ENCODE results near the gene FTMT. TPM values are rescaled to one million over a fixed set of nuclear protein-coding genes. Genes with fewer than 3 reads are reported as not detected.

Gene FTMT
- total RNA-seq, 6 experiments from 2014 or later, result not detected

DNA sequence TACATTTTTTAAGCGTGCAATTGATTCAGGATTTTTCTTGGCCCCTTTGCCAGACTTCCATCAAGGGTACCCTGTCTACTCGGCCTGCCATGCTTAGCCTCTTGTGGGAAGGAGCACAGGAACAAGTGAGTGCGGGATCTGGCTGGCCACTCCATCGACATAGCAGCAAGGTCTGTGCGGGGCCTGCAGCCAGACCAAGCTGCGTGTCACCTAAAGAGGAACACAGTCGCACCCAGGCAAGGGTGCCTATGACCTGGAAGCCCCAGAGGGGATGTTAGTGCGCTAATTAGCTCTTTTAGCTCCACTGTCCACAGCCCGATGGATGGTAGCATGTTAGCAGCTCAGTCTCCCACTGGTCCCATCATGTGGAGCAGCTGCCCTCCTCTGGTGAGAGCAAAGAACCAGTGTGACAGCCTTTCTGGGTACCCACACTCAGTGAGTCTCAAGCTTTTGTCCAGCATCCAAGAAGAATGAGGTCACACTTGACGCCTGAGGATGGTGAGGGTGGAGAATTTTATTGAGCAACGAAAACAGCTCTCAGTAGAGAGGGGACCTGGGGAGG, 38.7 kb downstream of the FTMT start:
- no peaks in the 10 kb centered on the region for H3K27me3 Mint-ChIP-seq (ENCODE audit: insufficient read depth)
- no peaks in the 10 kb centered on the region for H3K4me1 Mint-ChIP-seq (ENCODE audit: low read depth)
- H3K36me3 Mint-ChIP-seq (ENCODE audit: low read depth), result no peaks in the 10 kb centered on the region
- no peak for DNase-seq
- no peaks in the 10 kb centered on the region for H3K9me3 Mint-ChIP-seq
- H3K4me3 Mint-ChIP-seq, result no peak overlapping the region
- TF ChIP-seq, protein P1, sequence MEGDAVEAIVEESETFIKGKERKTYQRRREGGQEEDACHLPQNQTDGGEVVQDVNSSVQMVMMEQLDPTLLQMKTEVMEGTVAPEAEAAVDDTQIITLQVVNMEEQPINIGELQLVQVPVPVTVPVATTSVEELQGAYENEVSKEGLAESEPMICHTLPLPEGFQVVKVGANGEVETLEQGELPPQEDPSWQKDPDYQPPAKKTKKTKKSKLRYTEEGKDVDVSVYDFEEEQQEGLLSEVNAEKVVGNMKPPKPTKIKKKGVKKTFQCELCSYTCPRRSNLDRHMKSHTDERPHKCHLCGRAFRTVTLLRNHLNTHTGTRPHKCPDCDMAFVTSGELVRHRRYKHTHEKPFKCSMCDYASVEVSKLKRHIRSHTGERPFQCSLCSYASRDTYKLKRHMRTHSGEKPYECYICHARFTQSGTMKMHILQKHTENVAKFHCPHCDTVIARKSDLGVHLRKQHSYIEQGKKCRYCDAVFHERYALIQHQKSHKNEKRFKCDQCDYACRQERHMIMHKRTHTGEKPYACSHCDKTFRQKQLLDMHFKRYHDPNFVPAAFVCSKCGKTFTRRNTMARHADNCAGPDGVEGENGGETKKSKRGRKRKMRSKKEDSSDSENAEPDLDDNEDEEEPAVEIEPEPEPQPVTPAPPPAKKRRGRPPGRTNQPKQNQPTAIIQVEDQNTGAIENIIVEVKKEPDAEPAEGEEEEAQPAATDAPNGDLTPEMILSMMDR (IDR thresholded peaks at IDR 0.05), result no peak
- no peak overlapping the region for H3K27ac Mint-ChIP-seq

DNA sequence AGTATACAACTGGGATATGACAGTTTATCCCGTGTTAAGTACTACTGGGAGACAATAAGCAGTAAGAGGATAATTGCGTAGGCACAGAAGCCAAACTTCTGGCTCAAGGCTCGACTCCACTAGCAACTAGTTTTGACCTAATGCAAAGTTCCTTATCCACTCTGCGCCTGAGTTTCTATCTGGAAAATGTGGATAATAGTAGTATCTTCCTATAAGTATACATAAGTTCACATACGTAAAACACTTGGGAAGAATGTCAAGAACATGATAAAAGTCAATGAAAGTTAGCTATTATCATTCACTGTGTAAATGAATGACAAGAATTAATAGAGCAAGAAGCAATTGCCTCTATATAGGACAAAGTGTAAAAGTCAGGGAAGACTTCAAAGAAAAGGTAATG, 45.7 kb downstream of the FTMT start:
- Mint-ChIP-seq H3K4me3 (no peak overlapping the region), H3K27ac (no peak overlapping the region), H3K4me1 (ENCODE audit: low read depth) (no peaks in the 10 kb centered on the region), H3K27me3 (ENCODE audit: insufficient read depth) (no peaks in the 10 kb centered on the region), H3K9me3 (no peaks in the 10 kb centered on the region), H3K36me3 (ENCODE audit: low read depth) (no peaks in the 10 kb centered on the region)
- TF ChIP-seq, protein P1 (IDR thresholded peaks at IDR 0.05), result no peak
- DNase-seq, result no peak

DNA sequence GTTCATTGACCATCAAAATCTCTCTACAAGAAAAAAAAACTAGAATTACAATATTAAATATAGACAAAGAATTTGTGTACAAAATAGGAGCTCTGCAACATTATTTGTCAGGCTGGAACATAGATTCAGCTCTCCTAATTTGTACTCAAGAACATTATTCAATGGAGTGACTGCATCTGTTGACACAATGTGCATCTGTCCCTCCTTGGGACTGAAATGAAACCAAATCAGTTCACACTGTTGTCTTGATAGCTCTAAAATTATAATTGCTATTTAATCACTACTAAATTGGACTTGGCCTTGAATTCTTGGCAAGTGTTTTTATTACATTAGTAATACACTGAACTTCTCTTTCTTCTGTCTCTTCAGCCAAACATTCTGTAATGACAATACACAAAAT, 47.7 kb downstream of the FTMT start:
- TF ChIP-seq, protein P1 (IDR thresholded peaks at IDR 0.05), result no peak
- Mint-ChIP-seq H3K4me1 (ENCODE audit: low read depth) (no peaks in the 10 kb centered on the region), H3K4me3 (no peak overlapping the region), H3K27ac (no peak overlapping the region), H3K36me3 (ENCODE audit: low read depth) (no peaks in the 10 kb centered on the region), H3K27me3 (ENCODE audit: insufficient read depth) (no peaks in the 10 kb centered on the region), H3K9me3 (no peaks in the 10 kb centered on the region)
- DNase-seq, result no peak

Other genes with a start within 250 kb of the FTMT start
- gene SRFBP1, start 110.1 kb downstream of the FTMT start, total RNA-seq (2021; fragmentation: NEBNext Ultra II Directional; extraction: Animal tissue kit (Norgen Biotek cat#: 25700)), result 10 to 100 TPM; 10.3 to 13.2 (median 12.6) TPM
- 1,000 to 10,000 TPM in 3 of 6 experiments, 100 to 1,000 TPM in 3; 890 to 1,151 (median 989) TPM for gene LOX, start 226.4 kb downstream of the FTMT start, total RNA-seq (2021; fragmentation: NEBNext Ultra II Directional; extraction: Animal tissue kit (Norgen Biotek cat#: 25700))

Measured in HFFc6 (cell line).